Keratinocyte (primary cell): ENCODE measurements around the gene OR5T1. TPM values are rescaled to one million over a fixed set of nuclear protein-coding genes. Genes with fewer than 3 reads are reported as not detected.

Experiments
- DNase-seq: peaks from one replicate; pipeline ENCODE4 v3.0.0-alpha.2; 2011; ENCODE audit warnings: low read depth, missing footprints, low spot score
- FAIRE-seq: peaks from 2 replicates; lab custom pipeline; 2011; peaks lifted over from hg19 to GRCh38; lab: Jason Lieb, UNC
- H2AFZ ChIP-seq: 2 replicates; pipeline ENCODE4 v1.6.0; 2012; ENCODE audit warnings: low read length, control low read depth, inconsistent platforms; ENCODE audit not compliant: control insufficient read depth
- H3K27ac ChIP-seq: 2 replicates; pipeline ENCODE4 v1.5.1; 2011; ENCODE audit warnings: low read length; ENCODE audit not compliant: control insufficient read depth, insufficient read depth
- H3K27me3 ChIP-seq: 3 replicates; pipeline ENCODE4 v1.6.0; 2011; ENCODE audit warnings: low read length; ENCODE audit not compliant: control insufficient read depth, insufficient read depth; ENCODE audit errors: extremely low read depth
- H3K36me3 ChIP-seq, 2 experiments: 2 replicates in 1 of 2; 3 replicates in 1 of 2; pipeline ENCODE4 v1.5.1; 2011; ENCODE audit warnings: low read length in 2 of 2, mild to moderate bottlenecking in 1 of 2; ENCODE audit not compliant: control insufficient read depth in 2 of 2, insufficient read depth in 2 of 2; ENCODE audit errors: extremely low read depth in 1 of 2
- H3K4me1 ChIP-seq: 3 replicates; pipeline ENCODE4 v1.5.1; 2011; ENCODE audit warnings: low read length; ENCODE audit not compliant: control insufficient read depth, insufficient read depth; ENCODE audit errors: extremely low read depth
- H3K4me2 ChIP-seq: 3 replicates; pipeline ENCODE4 v1.6.0; 2011; ENCODE audit warnings: low read depth, low read length; ENCODE audit not compliant: control insufficient read depth, insufficient read depth; ENCODE audit errors: extremely low read depth
- H3K4me3 ChIP-seq, 3 experiments: fragments of 200-600 bp in 1 of 3; sonication (generic) in 1 of 3; 2 replicates in 2 of 3; 3 replicates in 1 of 3; pipeline ENCODE4 v1.5.1; 2011 to 2016; ENCODE audit warnings: low read length in 3 of 3, mild to moderate bottlenecking in 3 of 3, control low read depth in 2 of 3, inconsistent platforms in 1 of 3, low read depth in 1 of 3, mixed read lengths in 1 of 3, mixed run types in 1 of 3, moderate library complexity in 1 of 3; ENCODE audit not compliant: control insufficient read depth in 2 of 3, insufficient read depth in 2 of 3; ENCODE audit errors: extremely low read depth in 1 of 3
- H3K79me2 ChIP-seq: 2 replicates; pipeline ENCODE4 v1.6.0; 2012; ENCODE audit warnings: low read length; ENCODE audit not compliant: control insufficient read depth, insufficient read depth
- H3K9ac ChIP-seq: 3 replicates; pipeline ENCODE4 v1.6.0; 2011; ENCODE audit warnings: low read length; ENCODE audit not compliant: control insufficient read depth, insufficient read depth; ENCODE audit errors: extremely low read depth
- H3K9me1 ChIP-seq: 3 replicates; pipeline ENCODE4 v1.6.0; 2011; ENCODE audit warnings: low read length; ENCODE audit not compliant: control insufficient read depth, insufficient read depth; ENCODE audit errors: extremely low read depth
- H3K9me3 ChIP-seq: 2 replicates; pipeline ENCODE4 v1.5.1; 2012; ENCODE audit warnings: low read depth, low read length; ENCODE audit not compliant: control insufficient read depth
- H4K20me1 ChIP-seq: 3 replicates; pipeline ENCODE4 v1.6.0; 2011; ENCODE audit warnings: low read length; ENCODE audit not compliant: control insufficient read depth, insufficient read depth; ENCODE audit errors: extremely low read depth
- EZH2 ChIP-seq: IDR thresholded peaks from one replicate; pipeline ENCODE4 v1.6.1; 2012; ENCODE audit warnings: inconsistent platforms, mild to moderate bottlenecking, low read length, moderate library complexity
- dilution Hi-C: fragments of 300-500 bp; cut with MboI; formaldehyde crosslinking; loops from one replicate; pipeline ENCODE4 v1.7.0; 2020; ENCODE audit warnings: low sequenced_read_pairs; ENCODE audit not compliant: extremely low pct_ligation_motif_present
- polyA plus RNA-seq, 5 experiments: library from polyadenylated mRNA; depleted of rRNA in 3 of 5; stranded (reverse) in 3 of 5; stranded (forward) in 1 of 5; unstranded in 1 of 5; fragments of >200 nt; gene quantifications; 1 replicate in 1 of 5; 2 replicates in 3 of 5; 3 replicates in 1 of 5; pipeline versions ENCODE4 v1.2.1 to v1.2.3, GENCODE V29; 2011 to 2012; ENCODE audit warnings: missing spikeins in 2 of 5, low read depth in 1 of 5, low replicate concordance in 1 of 5
- TF ChIP-seq, protein P1 (sequence below), 3 experiments: IDR thresholded peaks in 1 of 3; conservative IDR thresholded peaks in 1 of 3; optimal IDR thresholded peaks in 1 of 3; 2 replicates in 2 of 3; 3 replicates in 1 of 3; pipeline versions ENCODE3 to v1.5.1; 2011; ENCODE audit warnings: low read length in 3 of 3, mild to moderate bottlenecking in 3 of 3, moderate library complexity in 2 of 3, control low read depth in 1 of 3, inconsistent platforms in 1 of 3; ENCODE audit not compliant: insufficient read depth in 2 of 3; ENCODE audit errors: extremely low read depth in 1 of 3

OR5T1 gene
- polyA plus RNA-seq, 1 donor (not counting 4 experiments of a cell fraction or from before 2014, with no cell fraction given), result not detected

DNA sequence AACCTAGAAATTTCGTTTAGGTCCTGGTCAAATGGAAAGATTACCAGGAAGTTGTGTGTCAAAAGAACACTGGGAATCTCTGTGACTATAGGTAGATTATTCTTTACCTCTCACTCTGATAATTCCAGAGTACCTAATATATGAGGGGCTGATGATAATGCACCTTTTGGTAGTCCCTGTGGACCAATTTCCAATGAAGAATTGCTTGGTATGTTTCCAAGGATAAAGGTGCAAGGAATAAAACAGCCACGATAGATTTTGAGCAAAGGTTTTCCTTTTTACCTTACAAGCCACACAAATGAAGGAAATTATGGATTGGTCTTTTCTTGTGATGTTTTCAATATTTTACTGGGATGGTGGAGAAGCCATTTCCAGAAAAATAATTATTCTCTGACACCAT is 18.2 kb downstream of the OR5T1 start, which contains the start of gene OR8H1:
TSS of gene OR8H1 (minus strand) at position 101 of the 400 bp plus-strand sequence. CDS start 1,192 bp downstream, outside the sequence.
- no peaks in the 10 kb centered on the region for H3K36me3 ChIP-seq
- H4K20me1 ChIP-seq, result no peaks in the 10 kb centered on the region
- no peak for TF ChIP-seq EZH2
- TF ChIP-seq, protein P1, sequence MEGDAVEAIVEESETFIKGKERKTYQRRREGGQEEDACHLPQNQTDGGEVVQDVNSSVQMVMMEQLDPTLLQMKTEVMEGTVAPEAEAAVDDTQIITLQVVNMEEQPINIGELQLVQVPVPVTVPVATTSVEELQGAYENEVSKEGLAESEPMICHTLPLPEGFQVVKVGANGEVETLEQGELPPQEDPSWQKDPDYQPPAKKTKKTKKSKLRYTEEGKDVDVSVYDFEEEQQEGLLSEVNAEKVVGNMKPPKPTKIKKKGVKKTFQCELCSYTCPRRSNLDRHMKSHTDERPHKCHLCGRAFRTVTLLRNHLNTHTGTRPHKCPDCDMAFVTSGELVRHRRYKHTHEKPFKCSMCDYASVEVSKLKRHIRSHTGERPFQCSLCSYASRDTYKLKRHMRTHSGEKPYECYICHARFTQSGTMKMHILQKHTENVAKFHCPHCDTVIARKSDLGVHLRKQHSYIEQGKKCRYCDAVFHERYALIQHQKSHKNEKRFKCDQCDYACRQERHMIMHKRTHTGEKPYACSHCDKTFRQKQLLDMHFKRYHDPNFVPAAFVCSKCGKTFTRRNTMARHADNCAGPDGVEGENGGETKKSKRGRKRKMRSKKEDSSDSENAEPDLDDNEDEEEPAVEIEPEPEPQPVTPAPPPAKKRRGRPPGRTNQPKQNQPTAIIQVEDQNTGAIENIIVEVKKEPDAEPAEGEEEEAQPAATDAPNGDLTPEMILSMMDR (optimal IDR thresholded peaks at IDR 0.05 in 1 of 3, IDR thresholded peaks at IDR 0.05 in 1 of 3, conservative IDR thresholded peaks at IDR 0.05 in 1 of 3; ENCODE audit: extremely low read depth in 1 of 3, insufficient read depth in 2 of 3, low read length in 3 of 3), result no peak
- no peaks in the 10 kb centered on the region for H3K4me1 ChIP-seq
- H3K79me2 ChIP-seq, result no peaks in the 10 kb centered on the region
- no peaks in the 10 kb centered on the region for H3K9me3 ChIP-seq
- no peak within 1 kb of the TSS for H3K4me3 ChIP-seq
- dilution Hi-C loops, result no loop called here
- FAIRE-seq (no peak), DNase-seq (no peak)
- no peak within 1 kb of the TSS for H2AFZ ChIP-seq
- H3K27me3 ChIP-seq, result no peaks in the 10 kb centered on the region
- H3K4me2 ChIP-seq, result no peak within 1 kb of the TSS
- no peaks in the 10 kb centered on the region for H3K9me1 ChIP-seq
- H3K27ac ChIP-seq, result no peak within 1 kb of the TSS
- H3K9ac ChIP-seq, result no peak within 1 kb of the TSS

DNA sequence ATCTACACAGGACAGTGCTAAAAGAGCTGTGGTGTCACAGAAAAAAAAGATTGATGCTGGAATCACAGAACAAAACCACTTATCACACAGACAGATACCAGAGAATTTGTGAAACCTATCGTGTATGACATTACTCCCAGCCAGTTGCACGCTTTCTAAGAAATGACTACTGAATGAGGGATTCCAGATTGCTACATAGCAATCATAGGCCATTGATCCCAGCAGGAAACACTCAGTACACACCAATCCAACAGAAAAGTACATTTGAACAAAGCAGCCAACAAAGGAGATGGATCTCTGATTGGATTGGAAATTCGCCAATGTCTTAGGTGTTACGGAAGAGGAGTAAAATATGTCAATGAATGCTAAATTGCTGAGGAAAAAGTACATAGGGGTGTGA is 22.9 kb downstream of the OR5T1 start:
- H3K27ac ChIP-seq, result no peak overlapping the region
- no peak overlapping the region for H2AFZ ChIP-seq
- no peak overlapping the region for H3K4me3 ChIP-seq
- H3K27me3 ChIP-seq, result no peaks in the 10 kb centered on the region
- H3K4me1 ChIP-seq, result no peaks in the 10 kb centered on the region
- no peaks in the 10 kb centered on the region for H3K9me3 ChIP-seq
- no peak overlapping the region for H3K4me2 ChIP-seq
- no peak for DNase-seq
- H3K9me1 ChIP-seq, result no peaks in the 10 kb centered on the region
- H3K79me2 ChIP-seq, result no peaks in the 10 kb centered on the region
- dilution Hi-C loops, result no loop called here
- FAIRE-seq, result no peak
- H4K20me1 ChIP-seq, result no peaks in the 10 kb centered on the region
- H3K36me3 ChIP-seq, result no peaks in the 10 kb centered on the region
- H3K9ac ChIP-seq, result no peak overlapping the region
- TF ChIP-seq, protein P1 (optimal IDR thresholded peaks at IDR 0.05 in 1 of 3, IDR thresholded peaks at IDR 0.05 in 1 of 3, conservative IDR thresholded peaks at IDR 0.05 in 1 of 3; ENCODE audit: extremely low read depth in 1 of 3, insufficient read depth in 2 of 3, low read length in 3 of 3), result no peak
- no peak for TF ChIP-seq EZH2
